ENCODE measurements around the gene FBXO21.
A peak's percentile ranks its signal among the peaks of the same experiment; 100 is the strongest.

Gene FBXO21

GRCh38 chr12:117172168-117172567 lies 18.1 kb downstream of the FBXO21 start:
- DNase-seq: no peak
- in situ Hi-C loops (cut with HindIII; ENCODE audit: low pct_ligation_motif_present, low pct_unique_long_range_greater_than_20kb, low sequenced_read_pairs): no loop called here

DNA sequence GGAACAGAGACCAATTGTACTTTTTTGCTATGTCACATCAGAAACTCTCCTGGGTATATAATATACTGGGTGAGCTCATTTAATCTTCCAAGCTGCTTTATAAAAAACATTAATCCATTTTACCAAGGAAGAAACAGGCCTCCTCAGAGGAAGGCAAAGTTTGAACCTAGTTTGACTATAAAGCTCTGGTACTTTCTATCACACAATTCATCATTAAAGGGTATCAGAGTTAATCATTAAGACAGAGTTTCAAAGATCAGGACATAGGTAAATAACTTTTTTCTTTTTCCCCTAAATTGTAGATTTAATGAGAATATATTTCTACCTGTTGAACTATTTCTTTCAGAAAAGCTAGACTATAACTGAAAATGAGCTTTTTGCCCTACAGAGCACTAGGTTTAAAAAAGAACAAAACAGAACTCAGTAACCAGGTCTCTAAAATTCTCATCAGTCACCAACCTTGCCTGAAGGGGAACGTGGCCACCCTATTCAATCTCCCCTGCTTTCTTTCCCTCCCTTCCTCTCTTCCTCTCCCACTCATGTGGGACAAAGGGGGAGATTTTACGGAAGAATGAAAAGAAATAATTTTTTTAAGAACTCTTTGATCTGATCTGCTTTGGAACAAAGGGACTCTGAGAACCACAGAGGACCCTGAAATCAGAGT lies 18.6 kb downstream of the FBXO21 start:
- DNase-seq: no peak
- in situ Hi-C loops (cut with HindIII; ENCODE audit: low pct_ligation_motif_present, low pct_unique_long_range_greater_than_20kb, low sequenced_read_pairs): no loop called here

GRCh38 chr12:117169548-117169947 lies 20.7 kb downstream of the FBXO21 start:
- in situ Hi-C loops (cut with HindIII; ENCODE audit: low pct_ligation_motif_present, low pct_unique_long_range_greater_than_20kb, low sequenced_read_pairs): no loop called here

DNA sequence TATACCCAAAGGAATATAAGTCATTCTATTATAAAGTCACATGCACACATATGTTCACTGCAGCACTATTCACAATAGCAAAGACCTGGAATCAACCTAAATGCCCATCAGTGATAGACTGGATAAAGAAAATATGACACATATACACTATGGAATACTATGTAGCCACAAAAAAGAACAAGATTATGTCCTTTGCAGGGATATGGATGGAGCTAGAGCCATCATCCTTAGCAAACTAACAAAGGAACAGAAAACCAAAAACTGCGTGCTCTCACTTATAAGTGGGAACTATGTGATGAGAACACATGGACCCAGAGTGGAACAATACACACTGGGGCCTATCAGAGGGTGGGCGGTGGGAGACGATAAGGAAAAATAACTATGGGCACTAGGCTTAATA lies 21.3 kb downstream of the FBXO21 start:
- in situ Hi-C loops (cut with HindIII; ENCODE audit: low pct_ligation_motif_present, low pct_unique_long_range_greater_than_20kb, low sequenced_read_pairs): no loop called here
- DNase-seq: no peak

More at GRCh38 chr12:117169548-117169947, 20.7 kb downstream of the FBXO21 start:
- DNase-seq: no peak

DNA sequence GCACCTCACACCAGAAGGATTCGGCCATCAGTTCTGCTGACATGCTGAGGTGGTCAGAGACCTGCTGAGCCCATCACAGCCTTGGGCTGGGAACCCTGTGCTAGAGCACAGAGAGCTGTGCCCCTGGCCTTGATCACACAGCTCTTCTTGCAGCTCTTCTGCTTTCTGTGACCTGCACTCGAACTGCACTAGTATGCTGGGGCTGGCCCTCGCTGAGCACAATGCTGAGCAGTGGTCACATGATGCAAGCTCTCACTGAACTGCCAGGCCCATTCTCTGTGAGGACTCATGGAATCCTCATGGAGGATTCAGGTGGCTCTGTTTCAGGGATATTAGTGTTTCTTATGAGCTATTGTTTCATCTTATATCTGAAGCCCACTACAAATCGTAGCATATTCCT lies 22.5 kb downstream of the FBXO21 start:
- DNase-seq: no peak
- in situ Hi-C loops (cut with HindIII; ENCODE audit: low pct_ligation_motif_present, low pct_unique_long_range_greater_than_20kb, low sequenced_read_pairs): no loop called here

DNA sequence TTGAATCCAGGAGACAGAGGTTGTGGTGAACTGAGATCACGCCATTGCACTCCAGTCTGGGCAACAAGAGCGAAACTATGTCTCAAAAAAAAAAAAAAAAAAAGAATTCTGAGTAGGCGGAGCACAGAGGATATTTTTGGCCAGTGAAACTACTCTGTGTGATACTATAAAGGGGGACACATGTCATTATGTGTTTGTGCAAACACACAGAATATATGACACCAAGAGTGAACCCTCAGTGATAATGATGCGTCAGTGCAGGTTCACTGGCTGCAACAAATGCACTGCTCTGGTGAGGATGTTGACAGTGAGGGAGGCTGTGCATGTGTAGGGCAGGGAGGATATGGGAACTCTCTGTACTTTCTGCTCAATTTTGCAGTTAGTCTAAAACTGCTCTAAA lies 24.2 kb downstream of the FBXO21 start:
- in situ Hi-C loops (cut with HindIII; ENCODE audit: low pct_ligation_motif_present, low pct_unique_long_range_greater_than_20kb, low sequenced_read_pairs): no loop called here
- DNase-seq: no peak

DNA sequence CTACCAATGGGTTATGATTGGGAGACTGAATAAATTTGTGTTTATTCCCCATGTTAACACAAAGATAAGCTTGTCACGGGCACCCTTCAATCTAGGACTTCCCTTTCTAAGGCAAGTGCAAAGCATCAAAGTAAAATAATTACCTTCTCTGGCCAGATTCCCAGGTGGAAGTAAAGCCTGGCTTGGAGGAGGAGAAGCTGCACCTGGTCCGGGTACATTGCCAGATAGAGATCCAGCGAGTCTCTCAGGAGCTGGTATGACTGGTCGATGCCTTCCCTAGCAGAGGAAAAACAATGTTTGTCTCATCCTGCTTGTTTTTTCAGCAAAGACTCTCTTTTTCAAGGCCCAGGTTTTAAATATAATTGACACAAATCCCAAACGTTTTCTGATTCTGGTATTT lies 24.9 kb downstream of the FBXO21 start:
- in situ Hi-C loops (cut with HindIII; ENCODE audit: low pct_ligation_motif_present, low pct_unique_long_range_greater_than_20kb, low sequenced_read_pairs): no loop called here
- DNase-seq: no peak

GRCh38 chr12:117162633-117163032 lies 27.6 kb downstream of the FBXO21 start:
- DNase-seq: no peak
- in situ Hi-C loops (cut with HindIII; ENCODE audit: low pct_ligation_motif_present, low pct_unique_long_range_greater_than_20kb, low sequenced_read_pairs): no loop called here

DNA sequence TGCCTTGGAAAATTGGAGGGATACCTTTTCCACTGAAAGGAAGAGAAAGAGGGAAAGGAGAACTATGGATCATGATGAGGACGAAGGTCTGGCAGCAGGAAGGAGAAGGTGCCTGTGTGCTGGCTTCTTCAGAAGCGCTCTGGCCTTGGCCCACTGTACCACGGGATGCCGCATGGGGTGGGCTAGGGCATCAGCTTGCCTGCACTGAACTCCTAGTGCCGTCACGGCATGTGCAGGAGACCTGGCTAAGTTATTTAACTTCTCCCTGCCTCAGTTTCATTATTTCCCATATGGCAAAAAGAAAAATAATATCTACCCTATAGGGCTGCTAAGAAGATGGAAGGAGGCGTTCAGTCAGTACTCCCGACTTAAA lies 28.1 kb downstream of the FBXO21 start:
- in situ Hi-C loops (cut with HindIII; ENCODE audit: low pct_ligation_motif_present, low pct_unique_long_range_greater_than_20kb, low sequenced_read_pairs): no loop called here
- no peak for DNase-seq

GRCh38 chr12:117161460-117162166 lies 28.7 kb downstream of the FBXO21 start:
- DNase-seq: no peak
- in situ Hi-C loops (cut with HindIII; ENCODE audit: low pct_ligation_motif_present, low pct_unique_long_range_greater_than_20kb, low sequenced_read_pairs): no loop called here

DNA sequence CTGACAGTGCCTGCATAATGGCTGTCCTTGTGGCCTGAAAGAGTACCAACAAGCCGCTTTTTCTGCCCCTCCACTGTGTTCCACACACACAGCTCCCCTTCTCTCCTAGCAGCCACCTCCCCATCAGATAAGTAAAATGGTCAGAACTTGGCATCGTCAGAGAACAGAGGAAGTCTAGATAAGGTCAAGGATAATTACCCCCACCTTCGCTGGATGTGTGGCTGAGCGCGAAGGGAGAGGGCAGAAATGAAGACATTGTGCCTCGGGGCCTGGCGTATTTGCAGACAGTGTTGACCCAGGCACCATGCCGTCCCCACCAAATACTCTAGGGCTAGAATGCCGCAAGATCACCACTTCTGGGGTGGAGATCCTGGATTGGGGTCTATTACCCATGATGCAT lies 30.6 kb downstream of the FBXO21 start:
- DNase-seq: no peak

DNA sequence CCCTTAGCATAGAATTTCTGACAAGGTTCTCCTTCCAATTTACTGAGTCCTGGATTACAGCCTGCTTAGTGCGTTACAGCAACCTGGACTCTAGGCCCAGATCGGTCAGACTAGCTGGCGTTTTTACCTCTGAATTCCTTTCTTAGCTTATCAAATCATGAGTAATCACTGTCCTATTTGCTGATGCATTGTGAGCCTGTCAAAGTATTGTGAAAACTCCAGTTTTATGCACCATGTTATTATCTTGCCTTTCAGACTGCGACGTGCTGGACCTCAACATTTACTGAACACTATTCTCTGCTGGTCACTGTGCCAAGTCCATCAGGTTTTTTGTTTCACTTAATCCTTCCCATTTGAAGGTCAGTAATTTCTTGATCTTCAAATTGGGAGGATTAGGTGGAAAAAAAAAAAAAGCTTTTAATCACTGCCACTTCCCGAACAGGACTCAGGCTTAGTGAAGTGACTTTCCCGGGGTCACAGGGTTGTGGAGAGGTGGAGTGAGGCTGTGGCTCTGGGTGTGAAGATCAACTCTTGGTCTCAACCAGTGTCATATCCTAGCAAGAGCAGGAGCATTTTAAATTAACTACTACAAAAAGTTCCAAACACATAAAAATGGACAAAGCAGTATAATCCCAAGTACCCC lies 31.2 kb downstream of the FBXO21 start:
- in situ Hi-C loops (cut with HindIII; ENCODE audit: low pct_ligation_motif_present, low pct_unique_long_range_greater_than_20kb, low sequenced_read_pairs): no loop called here
- no peak for DNase-seq

More for the DNA sequence above, 30.6 kb downstream of the FBXO21 start:
- in situ Hi-C loops (cut with HindIII; ENCODE audit: low pct_ligation_motif_present, low pct_unique_long_range_greater_than_20kb, low sequenced_read_pairs): no loop called here

GRCh38 chr12:117158096-117158495 lies 32.2 kb downstream of the FBXO21 start:
- DNase-seq: no peak
- in situ Hi-C loops (cut with HindIII; ENCODE audit: low pct_ligation_motif_present, low pct_unique_long_range_greater_than_20kb, low sequenced_read_pairs): no loop called here

- DNase-seq: peak; percentile 93
These were observed 34.8 kb downstream of the FBXO21 start for GRCh38 chr12:117155278-117156060.

GRCh38 chr12:117152793-117153775 lies 37.2 kb downstream of the FBXO21 start:
- in situ Hi-C loops (cut with HindIII; ENCODE audit: low pct_ligation_motif_present, low pct_unique_long_range_greater_than_20kb, low sequenced_read_pairs): no loop called here
- DNase-seq: no peak

More at GRCh38 chr12:117155278-117156060, 34.8 kb downstream of the FBXO21 start:
- in situ Hi-C loops (cut with HindIII; ENCODE audit: low pct_ligation_motif_present, low pct_unique_long_range_greater_than_20kb, low sequenced_read_pairs): no loop called here

GRCh38 chr12:117151403-117152031 lies 38.8 kb downstream of the FBXO21 start:
- DNase-seq: no peak
- in situ Hi-C loops (cut with HindIII; ENCODE audit: low pct_ligation_motif_present, low pct_unique_long_range_greater_than_20kb, low sequenced_read_pairs): no loop called here

- in situ Hi-C loops (cut with HindIII; ENCODE audit: low pct_ligation_motif_present, low pct_unique_long_range_greater_than_20kb, low sequenced_read_pairs): no loop called here
- DNase-seq: no peak
These were observed 40.8 kb downstream of the FBXO21 start for GRCh38 chr12:117149431-117149830.

DNA sequence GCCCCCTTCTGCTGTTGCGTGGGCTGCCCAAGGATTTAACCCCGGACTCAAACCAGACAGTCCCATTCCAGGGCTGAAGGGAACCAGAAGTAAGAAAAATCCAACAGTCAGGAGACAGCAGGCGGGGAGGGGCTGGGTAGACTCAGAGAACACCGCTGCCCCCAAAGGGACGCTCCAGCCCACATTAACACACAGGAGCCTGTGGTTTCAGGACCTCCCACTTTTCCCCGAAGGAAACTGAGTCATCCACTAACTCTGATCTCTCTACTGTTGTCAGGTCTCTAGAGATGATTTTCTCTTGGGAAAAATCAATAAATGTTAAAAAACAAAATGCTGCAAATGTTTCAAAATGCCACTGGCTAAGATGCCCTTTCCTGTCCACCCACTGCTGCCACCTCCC lies 41.6 kb downstream of the FBXO21 start:
- in situ Hi-C loops (cut with HindIII; ENCODE audit: low pct_ligation_motif_present, low pct_unique_long_range_greater_than_20kb, low sequenced_read_pairs): no loop called here
- DNase-seq: no peak

All from ACHN (cell line).